ENCODE measurements around the gene ARHGAP21. TPM values are rescaled to one million over a fixed set of nuclear protein-coding genes. Genes with fewer than 3 reads are reported as not detected.

ARHGAP21 gene
- polyA plus RNA-seq, 2 of the 4 experiments (the other 2 are of a cell fraction), result 30.5 to 84.4 TPM

DNA sequence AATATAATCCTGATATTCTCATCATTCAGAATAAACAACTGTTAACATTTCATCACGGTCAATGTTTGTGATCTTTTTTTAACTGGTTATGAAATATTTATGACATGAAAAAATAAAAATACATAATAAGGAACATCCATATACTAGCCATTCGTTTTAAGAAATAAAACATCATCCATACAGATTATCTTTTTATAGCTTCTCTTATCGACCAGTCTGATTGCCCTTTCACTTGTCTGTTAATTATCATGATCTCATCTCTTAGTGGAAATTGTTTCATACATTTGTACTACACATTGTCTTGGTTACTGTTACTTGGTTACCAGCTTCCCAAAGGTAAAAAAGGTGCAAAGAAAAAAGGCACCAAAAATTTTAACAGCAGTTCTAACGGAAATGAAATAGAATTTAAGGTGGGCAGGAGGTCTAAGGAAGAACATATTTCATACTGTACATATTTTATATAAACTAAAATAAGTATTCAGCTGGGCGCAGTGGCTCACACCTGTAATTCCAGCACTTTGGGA lies 8.4 kb downstream of the ARHGAP21 start:
- H3K27ac ChIP-seq, result peak overlapping the region in 1 of 2 experiments; percentile 84; a peak in 2 of 6 replicates
- ATAC-seq, result no peak
- H3K4me3 ChIP-seq, result no peak overlapping the region
- no peak for FAIRE-seq
- H3K9me3 ChIP-seq, result no peaks in the 10 kb centered on the region
- WGBS (ENCODE audit: missing lambda C conversion rate), result 84% methylated on average over 5 of the region's 5 CpGs
- ChIA-PET CTCF (interaction anchor here (0.6 to 1.0 kb wide), 2 partner anchors 8 to 72 kb away, joined by 3 to 5 read pairs; no protein-coding TSS in a partner anchor), POLR2A (no interaction called here)
- H3K4me2 ChIP-seq, result peak overlapping the region; percentile 95; the same call in 1 of the 3 replicates
- peaks cover 69% of the 10 kb centered on the region for H3K4me1 ChIP-seq
- TF ChIP-seq NFE2L2 (conservative IDR thresholded peaks at IDR 0.05; ENCODE audit: low read length) (no peak), EP300 (IDR thresholded peaks at IDR 0.05) (no peak), MYC (IDR thresholded peaks at IDR 0.05; ENCODE audit: borderline replicate concordance, low read length) (no peak), CTCF (IDR thresholded peaks at IDR 0.05) (no peak), MAFK (IDR thresholded peaks at IDR 0.05; ENCODE audit: partially characterized antibody) (no peak), ZSCAN20 (CRISPR knock-in tag; IDR thresholded peaks at IDR 0.05) (no peak), KDM1A (IDR thresholded peaks at IDR 0.05; ENCODE audit: low read depth) (no peak), CBX8 (IDR thresholded peaks at IDR 0.05) (no peak), MAZ (IDR thresholded peaks at IDR 0.05; ENCODE audit: borderline replicate concordance, low read depth, low read length) (no peak), BHLHE40 (IDR thresholded peaks at IDR 0.05; ENCODE audit: low read depth, low read length) (no peak), MAX (IDR thresholded peaks at IDR 0.05) (no peak), ZFP36 (IDR thresholded peaks at IDR 0.05; ENCODE audit: borderline replicate concordance, partially characterized antibody) (no peak), RAD21 (conservative IDR thresholded peaks at IDR 0.05 in 1 of 2, IDR thresholded peaks at IDR 0.05 in 1 of 2) (no peak)
- TF ChIP-seq, protein P1, sequence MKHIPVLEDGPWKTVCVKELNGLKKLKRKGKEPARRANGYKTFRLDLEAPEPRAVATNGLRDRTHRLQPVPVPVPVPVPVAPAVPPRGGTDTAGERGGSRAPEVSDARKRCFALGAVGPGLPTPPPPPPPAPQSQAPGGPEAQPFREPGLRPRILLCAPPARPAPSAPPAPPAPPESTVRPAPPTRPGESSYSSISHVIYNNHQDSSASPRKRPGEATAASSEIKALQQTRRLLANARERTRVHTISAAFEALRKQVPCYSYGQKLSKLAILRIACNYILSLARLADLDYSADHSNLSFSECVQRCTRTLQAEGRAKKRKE (CRISPR knock-in tag; IDR thresholded peaks at IDR 0.05; ENCODE audit: low read depth), result no peak
- TF ChIP-seq, protein P2, sequence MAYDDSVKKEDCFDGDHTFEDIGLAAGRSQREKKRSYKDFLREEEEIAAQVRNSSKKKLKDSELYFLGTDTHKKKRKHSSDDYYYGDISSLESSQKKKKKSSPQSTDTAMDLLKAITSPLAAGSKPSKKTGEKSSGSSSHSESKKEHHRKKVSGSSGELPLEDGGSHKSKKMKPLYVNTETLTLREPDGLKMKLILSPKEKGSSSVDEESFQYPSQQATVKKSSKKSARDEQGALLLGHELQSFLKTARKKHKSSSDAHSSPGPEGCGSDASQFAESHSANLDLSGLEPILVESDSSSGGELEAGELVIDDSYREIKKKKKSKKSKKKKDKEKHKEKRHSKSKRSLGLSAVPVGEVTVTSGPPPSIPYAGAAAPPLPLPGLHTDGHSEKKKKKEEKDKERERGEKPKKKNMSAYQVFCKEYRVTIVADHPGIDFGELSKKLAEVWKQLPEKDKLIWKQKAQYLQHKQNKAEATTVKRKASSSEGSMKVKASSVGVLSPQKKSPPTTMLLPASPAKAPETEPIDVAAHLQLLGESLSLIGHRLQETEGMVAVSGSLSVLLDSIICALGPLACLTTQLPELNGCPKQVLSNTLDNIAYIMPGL (CRISPR knock-in tag; IDR thresholded peaks at IDR 0.05; ENCODE audit: borderline replicate concordance), result no peak
- DNase-seq (ENCODE audit: low read depth in 1 of 2, low spot score in 1 of 2), result no peak

GRCh38 chr10:24713086-24713485 lies 10.6 kb downstream of the ARHGAP21 start:
- CTCF ChIA-PET, result interaction anchor here (0.6 to 1.0 kb wide), 2 partner anchors 70 to 222 kb away, joined by 3 read pairs; no protein-coding TSS in a partner anchor
- H3K4me1 ChIP-seq, result peaks cover 57% of the 10 kb centered on the region
- peak in 1 of 2 experiments; percentile 34; a peak in 1 of 6 replicates for ATAC-seq
- no peak overlapping the region for H3K4me3 ChIP-seq
- H3K9me3 ChIP-seq, result no peaks in the 10 kb centered on the region
- no peak for FAIRE-seq
- 39% methylated on average over 1 of the region's 1 CpG for WGBS (ENCODE audit: missing lambda C conversion rate)
- peak overlapping the region; percentile 49 for H3K4me2 ChIP-seq
- peak overlapping the region in 1 of 2 experiments; percentile 15; a peak in 1 of 6 replicates for H3K27ac ChIP-seq
- no peak for TF ChIP-seq RCOR1 (IDR thresholded peaks at IDR 0.05; ENCODE audit: low read depth, low read length)
- no peak for TF ChIP-seq ZNF302 (CRISPR knock-in tag; IDR thresholded peaks at IDR 0.05)
- TF ChIP-seq HOXA7 (CRISPR knock-in tag; IDR thresholded peaks at IDR 0.05), result no peak
- no peak for TF ChIP-seq NFE2L2 (conservative IDR thresholded peaks at IDR 0.05; ENCODE audit: low read length)
- TF ChIP-seq E2F6 (IDR thresholded peaks at IDR 0.05; ENCODE audit: borderline replicate concordance, low read depth), result no peak
- TF ChIP-seq RNF2 (IDR thresholded peaks at IDR 0.05; ENCODE audit: borderline replicate concordance, low read depth), result no peak
- no peak for TF ChIP-seq POLR2A (IDR thresholded peaks at IDR 0.05; ENCODE audit: low read length)
- TF ChIP-seq SMC3 (IDR thresholded peaks at IDR 0.05), result no peak
- no peak for TF ChIP-seq GATA3 (IDR thresholded peaks at IDR 0.05; ENCODE audit: borderline replicate concordance)
- TF ChIP-seq SREBF2 (IDR thresholded peaks at IDR 0.05), result no peak
- no peak for TF ChIP-seq ESRRA (IDR thresholded peaks at IDR 0.05; ENCODE audit: borderline replicate concordance, low read length)
- no peak for DNase-seq (ENCODE audit: low read depth in 1 of 2, low spot score in 1 of 2)
- POLR2A ChIA-PET, result no interaction called here

Data from A549 (cell line).